ENCODE data around the gene GSTT4. TPM values are rescaled to one million over a fixed set of nuclear protein-coding genes. Genes with fewer than 3 reads are reported as not detected.
"Not testable (repeated sequence)": the region's sequence is repeated elsewhere in the genome, so short reads cannot be mapped to it uniquely, and the experiment has no call there.

GSTT4 gene
- total RNA-seq, 4 donors from 2014 or later: not detected

- H3K27ac ChIP-seq: no peak overlapping the region
These were observed 1.1 kb upstream of the GSTT4 start for GRCh38 chr22:24006207-24006913.

GRCh38 chr22:24003887-24004286 lies 1.4 kb downstream of the GSTT4 start:
- Histone ChIP-seq H3K36me3 (no peaks in the 10 kb centered on the region), H3K27ac (no peak overlapping the region), H3K4me3 (no peak overlapping the region), H3K9me3 (no peaks in the 10 kb centered on the region), H3K27me3 (no peaks in the 10 kb centered on the region), H3K4me1 (no peaks in the 10 kb centered on the region)
- DNase-seq (ENCODE audit: low spot score in 2 of 2): no peak
- no peak for TF ChIP-seq POLR2AphosphoS5 (IDR thresholded peaks at IDR 0.05)
- TF ChIP-seq CTCF (IDR thresholded peaks at IDR 0.05): no peak
- TF ChIP-seq POLR2A (IDR thresholded peaks at IDR 0.05): no peak
- no peak for TF ChIP-seq EP300 (IDR thresholded peaks at IDR 0.05)
- 62% methylated on average over 9 of the region's 9 CpGs for WGBS

More at GRCh38 chr22:24006207-24006913, 1.1 kb upstream of the GSTT4 start:
- no peak overlapping the region for H3K4me3 ChIP-seq
- H3K27me3 ChIP-seq: no peaks in the 10 kb centered on the region
- no peaks in the 10 kb centered on the region for H3K9me3 ChIP-seq
- H3K36me3 ChIP-seq: no peaks in the 10 kb centered on the region
- 58% methylated on average over 10 of the region's 10 CpGs for WGBS
- TF ChIP-seq CTCF (IDR thresholded peaks at IDR 0.05): no peak
- TF ChIP-seq EP300 (IDR thresholded peaks at IDR 0.05): no peak
- no peak for TF ChIP-seq POLR2AphosphoS5 (IDR thresholded peaks at IDR 0.05)
- no peak for TF ChIP-seq POLR2A (IDR thresholded peaks at IDR 0.05)
- H3K4me1 ChIP-seq: no peaks in the 10 kb centered on the region
- DNase-seq (ENCODE audit: low spot score in 2 of 2): peak in 1 of 2 donors; percentile 75

- H3K36me3 ChIP-seq: no peaks in the 10 kb centered on the region
These were observed 2.4 kb downstream of the GSTT4 start for GRCh38 chr22:24002851-24003250.

GRCh38 chr22:24002272-24002671 lies 3.0 kb downstream of the GSTT4 start:
- Histone ChIP-seq H3K9me3 (no peaks in the 10 kb centered on the region), H3K4me1 (no peaks in the 10 kb centered on the region), H3K27me3 (no peaks in the 10 kb centered on the region), H3K36me3 (no peaks in the 10 kb centered on the region), H3K4me3 (no peak overlapping the region), H3K27ac (no peak overlapping the region)
- TF ChIP-seq POLR2A (IDR thresholded peaks at IDR 0.05) (no peak), POLR2AphosphoS5 (IDR thresholded peaks at IDR 0.05) (no peak), EP300 (IDR thresholded peaks at IDR 0.05) (no peak), CTCF (IDR thresholded peaks at IDR 0.05) (no peak)
- WGBS: 85% methylated on average over 10 of the region's 10 CpGs
- DNase-seq (ENCODE audit: low spot score in 2 of 2): no peak

More at GRCh38 chr22:24002851-24003250, 2.4 kb downstream of the GSTT4 start:
- no peak for TF ChIP-seq POLR2A (IDR thresholded peaks at IDR 0.05)
- no peak for TF ChIP-seq EP300 (IDR thresholded peaks at IDR 0.05)
- no peak for TF ChIP-seq CTCF (IDR thresholded peaks at IDR 0.05)
- TF ChIP-seq POLR2AphosphoS5 (IDR thresholded peaks at IDR 0.05): no peak
- H3K9me3 ChIP-seq: no peaks in the 10 kb centered on the region
- no peak overlapping the region for H3K4me3 ChIP-seq
- no peaks in the 10 kb centered on the region for H3K27me3 ChIP-seq
- H3K4me1 ChIP-seq: no peaks in the 10 kb centered on the region
- no peak for DNase-seq (ENCODE audit: low spot score in 2 of 2)
- H3K27ac ChIP-seq: no peak overlapping the region
- WGBS: 60% methylated on average over 5 of the region's 5 CpGs

- H3K36me3 ChIP-seq: no peaks in the 10 kb centered on the region
- TF ChIP-seq CTCF (IDR thresholded peaks at IDR 0.05) (peak in 1 of 2 donors; percentile 5), EP300 (IDR thresholded peaks at IDR 0.05) (no peak), POLR2A (IDR thresholded peaks at IDR 0.05) (no peak), POLR2AphosphoS5 (IDR thresholded peaks at IDR 0.05) (no peak)
- H3K9me3 ChIP-seq: no peaks in the 10 kb centered on the region
- 87% methylated on average over 9 of the region's 9 CpGs for WGBS
- H3K27ac ChIP-seq: no peak overlapping the region
- H3K4me1 ChIP-seq: no peaks in the 10 kb centered on the region
- DNase-seq (ENCODE audit: low spot score in 2 of 2): no peak
- no peaks in the 10 kb centered on the region for H3K27me3 ChIP-seq
- no peak overlapping the region for H3K4me3 ChIP-seq
These were observed 3.9 kb downstream of the GSTT4 start for GRCh38 chr22:24001314-24001713.

- 83% methylated on average over 7 of the region's 7 CpGs for WGBS
- not testable (repeated sequence) for H3K27ac ChIP-seq; H3K36me3 ChIP-seq; H3K4me1 ChIP-seq; H3K4me3 ChIP-seq; DNase-seq (ENCODE audit: low spot score in 2 of 2); H3K9me3 ChIP-seq; H3K27me3 ChIP-seq
These were observed 5.5 kb downstream of the GSTT4 start for GRCh38 chr22:23999779-24000178.

Data from suprapubic skin (tissue), 4 donors.